CD14-positive monocyte (primary cell): ENCODE results near the gene DPPA4. TPM values are rescaled to one million over a fixed set of nuclear protein-coding genes. Genes with fewer than 3 reads are reported as not detected.

Experiments used
- DNase-seq, 3 donors: peaks; one replicate each; pipeline ENCODE4 v3.0.0-alpha.2; 2011 to 2022
- H2AFZ ChIP-seq: 2 replicates; pipeline ENCODE4 v1.6.0; 2012; ENCODE audit warnings: mild to moderate bottlenecking, low read depth, low read length, inconsistent platforms; ENCODE audit not compliant: insufficient read depth, poor library complexity, severe bottlenecking
- H3K27ac ChIP-seq, 2 donors: 1 replicate in 1 of 2; 2 replicates in 1 of 2; pipeline ENCODE4 v1.5.1; 2012 to 2013; ENCODE audit warnings: low read length in 2 of 2, control low read depth in 1 of 2, inconsistent platforms in 1 of 2, low read depth in 1 of 2, mild to moderate bottlenecking in 1 of 2
- H3K27me3 ChIP-seq, 2 donors: one replicate each; pipeline versions ENCODE4 v1.6.0 to v1.6.1; 2011 to 2013; ENCODE audit warnings: low read length in 2 of 2; ENCODE audit not compliant: control insufficient read depth in 2 of 2, insufficient read depth in 2 of 2
- H3K36me3 ChIP-seq, 2 donors: replicated peaks in 1 of 2; 1 replicate in 1 of 2; 2 replicates in 1 of 2; pipeline versions ENCODE4 v1.5.1 to v1.6.1; 2012 to 2013; ENCODE audit warnings: low read length in 2 of 2, control low read depth in 1 of 2, inconsistent platforms in 1 of 2, mild to moderate bottlenecking in 1 of 2; ENCODE audit not compliant: insufficient read depth in 2 of 2, control insufficient read depth in 1 of 2
- H3K4me1 ChIP-seq, 2 donors: 1 replicate in 1 of 2; 2 replicates in 1 of 2; pipeline versions ENCODE4 v1.5.1 to v1.6.1; 2012 to 2013; ENCODE audit warnings: low read length in 2 of 2, control low read depth in 1 of 2, inconsistent platforms in 1 of 2, mild to moderate bottlenecking in 1 of 2, moderate library complexity in 1 of 2; ENCODE audit not compliant: insufficient read depth in 2 of 2, control insufficient read depth in 1 of 2
- H3K4me2 ChIP-seq: replicated peaks from 2 replicates; pipeline ENCODE3; 2012; ENCODE audit warnings: low read length, moderate library complexity, mild to moderate bottlenecking; ENCODE audit not compliant: poor library complexity, severe bottlenecking; ENCODE audit errors: extremely low read depth
- H3K4me3 ChIP-seq, 3 experiments: fragments of 200-600 bp in 1 of 3; sonication (generic) in 1 of 3; replicated peaks in 1 of 3; 1 replicate in 2 of 3; 2 replicates in 1 of 3; pipeline ENCODE4 v1.5.1; 2011 to 2013; ENCODE audit warnings: low read length in 3 of 3, mild to moderate bottlenecking in 3 of 3, control low read depth in 2 of 3, low read depth in 2 of 3, inconsistent platforms in 1 of 3, moderate library complexity in 1 of 3
- H3K79me2 ChIP-seq: 2 replicates; pipeline ENCODE4 v1.6.0; 2012; ENCODE audit warnings: mild to moderate bottlenecking, control low read depth, inconsistent platforms, low read length, moderate library complexity; ENCODE audit not compliant: insufficient read depth
- H3K9ac ChIP-seq: 2 replicates; pipeline ENCODE4 v1.6.0; 2017; ENCODE audit warnings: low read length, mild to moderate bottlenecking; ENCODE audit not compliant: insufficient read depth, poor library complexity, severe bottlenecking
- H3K9me3 ChIP-seq, 2 donors: replicated peaks in 1 of 2; 1 replicate in 1 of 2; 2 replicates in 1 of 2; pipeline versions ENCODE4 v1.5.1 to v1.6.1; 2012 to 2013; ENCODE audit warnings: low read length in 2 of 2, control low read depth in 1 of 2; ENCODE audit not compliant: control insufficient read depth in 1 of 2, insufficient read depth in 1 of 2
- H4K20me1 ChIP-seq: 2 replicates; pipeline ENCODE4 v1.6.0; 2012; ENCODE audit warnings: mild to moderate bottlenecking, low read length, control low read depth, moderate library complexity; ENCODE audit not compliant: insufficient read depth
- H3K27ac Mint-ChIP-seq, 7 donors: one replicate each; pipeline ENCODE4 v1.8.0; 2020; ENCODE audit warnings: mild to moderate bottlenecking in 7 of 7, mixed read lengths in 7 of 7, moderate library complexity in 6 of 7, inconsistent platforms in 2 of 7
- H3K27me3 Mint-ChIP-seq, 3 donors: one replicate each; pipeline ENCODE4 v1.8.0; 2021 to 2022; ENCODE audit warnings: low read depth in 3 of 3, mild to moderate bottlenecking in 3 of 3, mixed read lengths in 3 of 3, moderate library complexity in 3 of 3, inconsistent platforms in 1 of 3
- H3K36me3 Mint-ChIP-seq, 2 donors: one replicate each; pipeline ENCODE4 v1.8.0; 2020; ENCODE audit warnings: mixed read lengths in 2 of 2, inconsistent platforms in 1 of 2, mild to moderate bottlenecking in 1 of 2
- H3K4me1 Mint-ChIP-seq: one replicate; pipeline ENCODE4 v1.8.0; 2020; ENCODE audit warnings: mild to moderate bottlenecking, mixed read lengths
- H3K4me3 Mint-ChIP-seq, 2 donors: one replicate each; pipeline ENCODE4 v1.8.0; 2020; ENCODE audit warnings: mild to moderate bottlenecking in 2 of 2, mixed read lengths in 2 of 2, moderate library complexity in 1 of 2
- H3K9me3 Mint-ChIP-seq, 7 donors: one replicate each; pipeline ENCODE4 v1.8.0; 2020 to 2022; ENCODE audit warnings: mixed read lengths in 7 of 7, mild to moderate bottlenecking in 6 of 7, moderate library complexity in 6 of 7, inconsistent platforms in 2 of 7
- WGBS: methylation state at CpG from one replicate; pipeline ENCODE4 v1.1.5; 2013; ENCODE audit warnings: missing lambda C conversion rate; ENCODE audit not compliant: insufficient coverage; 5-methylcytosine and 5-hydroxymethylcytosine counted together
- intact Hi-C, 2 donors: fragments of 100-400 bp; cut with micrococcal nuclease; formaldehyde crosslinking; loops; one replicate each; pipeline versions ENCODE4 v1.15.0 to v1.15.1; 2023
- polyA plus RNA-seq, 3 donors: library from polyadenylated mRNA; depleted of rRNA in 1 of 3; unstranded in 2 of 3; stranded (reverse) in 1 of 3; fragments of 300-500 nt in 2 of 3; fragments of >200 nt in 1 of 3; fragmentation: Illumina TruSeq in 2 of 3; gene quantifications; 1 replicate in 2 of 3; 2 replicates in 1 of 3; pipeline ENCODE4 v1.2.3, GENCODE V29; 2012 to 2021
- TF ChIP-seq, protein P1 (sequence below): fragments of 200-600 bp; IDR thresholded peaks from one replicate; pipeline ENCODE4 v1.8.0; 2022; ENCODE audit warnings: antibody characterized with exemption, mild to moderate bottlenecking

DPPA4 gene
- polyA plus RNA-seq, 3 donors: 0.07 TPM; not detected in 2

- Histone ChIP-seq H3K9ac (no peak within 1 kb of the TSS), H4K20me1 (no peaks in the 10 kb centered on the region), H3K4me3 (no peak within 1 kb of the TSS), H3K27me3 (no peaks in the 10 kb centered on the region), H3K36me3 (no peaks in the 10 kb centered on the region), H3K27ac (no peak within 1 kb of the TSS), H3K4me1 (no peaks in the 10 kb centered on the region), H2AFZ (no peak within 1 kb of the TSS), H3K4me2 (no peak within 1 kb of the TSS), H3K79me2 (no peaks in the 10 kb centered on the region), H3K9me3 (peaks cover 0 to 5% of the 10 kb centered on the region in 2 donors)
- H3K36me3 Mint-ChIP-seq: no peaks in the 10 kb centered on the region
- intact Hi-C loops: no loop called here
- WGBS: 93% methylated on average over 14 of the region's 21 CpGs
- H3K4me3 Mint-ChIP-seq: no peak within 1 kb of the TSS
- H3K4me1 Mint-ChIP-seq: no peaks in the 10 kb centered on the region
- no peak within 1 kb of the TSS for H3K27ac Mint-ChIP-seq
- H3K9me3 Mint-ChIP-seq: peaks cover 0 to 15% (median 1%) of the 10 kb centered on the region in 7 donors
- TF ChIP-seq, protein P1, sequence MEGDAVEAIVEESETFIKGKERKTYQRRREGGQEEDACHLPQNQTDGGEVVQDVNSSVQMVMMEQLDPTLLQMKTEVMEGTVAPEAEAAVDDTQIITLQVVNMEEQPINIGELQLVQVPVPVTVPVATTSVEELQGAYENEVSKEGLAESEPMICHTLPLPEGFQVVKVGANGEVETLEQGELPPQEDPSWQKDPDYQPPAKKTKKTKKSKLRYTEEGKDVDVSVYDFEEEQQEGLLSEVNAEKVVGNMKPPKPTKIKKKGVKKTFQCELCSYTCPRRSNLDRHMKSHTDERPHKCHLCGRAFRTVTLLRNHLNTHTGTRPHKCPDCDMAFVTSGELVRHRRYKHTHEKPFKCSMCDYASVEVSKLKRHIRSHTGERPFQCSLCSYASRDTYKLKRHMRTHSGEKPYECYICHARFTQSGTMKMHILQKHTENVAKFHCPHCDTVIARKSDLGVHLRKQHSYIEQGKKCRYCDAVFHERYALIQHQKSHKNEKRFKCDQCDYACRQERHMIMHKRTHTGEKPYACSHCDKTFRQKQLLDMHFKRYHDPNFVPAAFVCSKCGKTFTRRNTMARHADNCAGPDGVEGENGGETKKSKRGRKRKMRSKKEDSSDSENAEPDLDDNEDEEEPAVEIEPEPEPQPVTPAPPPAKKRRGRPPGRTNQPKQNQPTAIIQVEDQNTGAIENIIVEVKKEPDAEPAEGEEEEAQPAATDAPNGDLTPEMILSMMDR: no peak
- no peaks in the 10 kb centered on the region for H3K27me3 Mint-ChIP-seq
- DNase-seq: no peak
Observed at GRCh38 chr3:109316162-109316730, 21.1 kb downstream of the DPPA4 start, which contains the start of gene DPPA2. Gene DPPA2, minus strand, starts transcription at chr3:109316517. Its CDS starts 1,975 bp downstream, at chr3:109314542.

GRCh38 chr3:109313061-109313460 is 24.3 kb downstream of the DPPA4 start:
- no peak overlapping the region for H3K4me3 Mint-ChIP-seq
- TF ChIP-seq, protein P1: no peak
- H3K36me3 Mint-ChIP-seq: no peaks in the 10 kb centered on the region
- H3K9ac ChIP-seq: no peak overlapping the region
- H3K4me1 Mint-ChIP-seq: no peaks in the 10 kb centered on the region
- no peak overlapping the region for H3K4me3 ChIP-seq
- H3K4me2 ChIP-seq: no peak overlapping the region
- no peaks in the 10 kb centered on the region for H3K4me1 ChIP-seq
- WGBS: no CpG with 5 or more reads among the region's 1 CpG
- H3K79me2 ChIP-seq: no peaks in the 10 kb centered on the region
- H3K9me3 Mint-ChIP-seq: peaks cover 0 to 16% (median 4%) of the 10 kb centered on the region in 7 donors
- no peaks in the 10 kb centered on the region for H3K9me3 ChIP-seq
- H3K27ac ChIP-seq: no peak overlapping the region
- H3K27me3 Mint-ChIP-seq: no peaks in the 10 kb centered on the region
- no peak overlapping the region for H3K27ac Mint-ChIP-seq
- intact Hi-C loops: no loop called here
- no peaks in the 10 kb centered on the region for H3K36me3 ChIP-seq
- H2AFZ ChIP-seq: no peak overlapping the region
- no peak for DNase-seq
- H4K20me1 ChIP-seq: no peaks in the 10 kb centered on the region
- H3K27me3 ChIP-seq: no peaks in the 10 kb centered on the region
